Endothelial cell of umbilical vein (primary cell): ENCODE results near the gene COG6. TPM values are rescaled to one million over a fixed set of nuclear protein-coding genes. Genes with fewer than 3 reads are reported as not detected.

Source experiments
- BruUV-seq: library from RNA; stranded (reverse); fragments of 400-500 nt; replicated peaks from 2 replicates; lab custom pipeline; 2021; lab: Mats Ljungman, UMichigan
- CTCF ChIA-PET: fragments of 300-600, 350-600 bp; sonication (Branson Sonifier 250); formaldehyde crosslinking; loops from one replicate; lab custom pipeline; 2021; ENCODE audit warnings: antibody characterized with exemption, inconsistent platforms; lab: Charles Lee
- POLR2A ChIA-PET: fragments of 300-600, 350-600 bp; sonication (Branson Sonifier 250); formaldehyde crosslinking; loops from one replicate; lab custom pipeline; 2021; ENCODE audit warnings: antibody characterized with exemption, inconsistent platforms; lab: Charles Lee
- DNase-seq: peaks from one replicate; pipeline ENCODE4 v3.0.0-alpha.2; 2011; ENCODE audit warnings: low read depth, low spot score
- FAIRE-seq: peaks from 2 replicates; lab custom pipeline; 2011; peaks lifted over from hg19 to GRCh38; lab: Jason Lieb, UNC
- H2AFZ ChIP-seq: 2 replicates; pipeline ENCODE4 v1.6.0; 2012; ENCODE audit warnings: low read depth, low read length, control low read depth, inconsistent platforms
- H3K27ac ChIP-seq: 2 replicates; pipeline ENCODE4 v1.5.1; 2011; ENCODE audit warnings: low read depth, mild to moderate bottlenecking, control low read depth, low read length, moderate library complexity; ENCODE audit not compliant: insufficient read depth
- H3K27me3 ChIP-seq, 2 experiments: 2 replicates each; pipeline versions ENCODE4 v1.6.0 to v1.6.1; 2011; ENCODE audit warnings: low read length in 2 of 2, mixed read lengths in 1 of 2; ENCODE audit not compliant: control insufficient read depth in 2 of 2, insufficient read depth in 2 of 2
- H3K36me3 ChIP-seq, 2 experiments: 2 replicates in 1 of 2; 3 replicates in 1 of 2; pipeline ENCODE4 v1.5.1; 2011; ENCODE audit warnings: low read length in 2 of 2, mild to moderate bottlenecking in 1 of 2, moderate library complexity in 1 of 2; ENCODE audit not compliant: control insufficient read depth in 2 of 2, insufficient read depth in 2 of 2; ENCODE audit errors: extremely low read depth in 1 of 2
- H3K4me1 ChIP-seq: 3 replicates; pipeline ENCODE4 v1.5.1; 2011; ENCODE audit warnings: mild to moderate bottlenecking, low read length; ENCODE audit not compliant: control insufficient read depth, insufficient read depth; ENCODE audit errors: extremely low read depth
- H3K4me2 ChIP-seq: 2 replicates; pipeline ENCODE4 v1.6.1; 2011; ENCODE audit warnings: low read length, control low read depth, mixed read lengths; ENCODE audit not compliant: insufficient read depth
- H3K4me3 ChIP-seq, 3 experiments: fragments of 200-600 bp in 1 of 3; sonication (generic), shearing (Covaris generic) in 1 of 3; replicated peaks in 1 of 3; 2 replicates each; pipeline ENCODE4 v1.5.1; 2011 to 2016; ENCODE audit warnings: control low read depth in 3 of 3, low read length in 3 of 3, mild to moderate bottlenecking in 2 of 3, inconsistent platforms in 1 of 3, low read depth in 1 of 3, moderate library complexity in 1 of 3; ENCODE audit not compliant: insufficient read depth in 1 of 3
- H3K79me2 ChIP-seq: 2 replicates; pipeline ENCODE4 v1.6.0; 2012; ENCODE audit warnings: low read length, inconsistent platforms; ENCODE audit not compliant: control insufficient read depth, insufficient read depth
- H3K9ac ChIP-seq: replicated peaks from 2 replicates; pipeline ENCODE3; 2011; ENCODE audit warnings: low read length, control low read depth; ENCODE audit not compliant: insufficient read depth; ENCODE audit errors: extremely low read depth
- H3K9me1 ChIP-seq: replicated peaks from 3 replicates; pipeline ENCODE4 v1.6.0; 2011; ENCODE audit warnings: mild to moderate bottlenecking, low read length; ENCODE audit not compliant: control insufficient read depth, insufficient read depth; ENCODE audit errors: extremely low read depth
- H3K9me3 ChIP-seq: replicated peaks from 2 replicates; pipeline ENCODE4 v1.5.1; 2012; ENCODE audit warnings: low read length, inconsistent platforms; ENCODE audit not compliant: control insufficient read depth, insufficient read depth
- H4K20me1 ChIP-seq: replicated peaks from 2 replicates; pipeline ENCODE3; 2011; ENCODE audit warnings: mild to moderate bottlenecking, low read length; ENCODE audit not compliant: control insufficient read depth, insufficient read depth; ENCODE audit errors: extremely low read depth
- EZH2 ChIP-seq: IDR thresholded peaks from 2 replicates; pipeline ENCODE4 v1.6.1; 2012; ENCODE audit warnings: borderline replicate concordance, low read depth, mild to moderate bottlenecking, moderate library complexity, low read length, inconsistent platforms; ENCODE audit not compliant: severe bottlenecking
- JUN ChIP-seq: IDR thresholded peaks from 2 replicates; pipeline ENCODE4 v1.6.1; 2011; ENCODE audit warnings: borderline replicate concordance, low read depth; ENCODE audit not compliant: insufficient read length, insufficient read depth
- MAX ChIP-seq: IDR thresholded peaks from 2 replicates; pipeline ENCODE4 v1.6.1; 2011; ENCODE audit not compliant: insufficient read depth, insufficient read length
- POLR2A ChIP-seq: IDR thresholded peaks from 2 replicates; pipeline ENCODE4 v1.6.1; 2012; ENCODE audit warnings: low read depth, mild to moderate bottlenecking, control low read depth, low read length
- POLR2AphosphoS5 ChIP-seq: IDR thresholded peaks from 2 replicates; pipeline ENCODE4 v1.6.1; 2012; ENCODE audit warnings: low read depth, mild to moderate bottlenecking, control low read depth, low read length, moderate library complexity; ENCODE audit not compliant: insufficient read depth
- dilution Hi-C: fragments of 300-500 bp; cut with MboI; formaldehyde crosslinking; loops from one replicate; pipeline ENCODE4 v1.15.0; 2019; ENCODE audit warnings: low sequenced_read_pairs; ENCODE audit not compliant: extremely low pct_ligation_motif_present
- intact Hi-C: fragments of 100-400 bp; cut with micrococcal nuclease; formaldehyde crosslinking; loops from one replicate; pipeline ENCODE4 v1.10.0; 2022
- microRNA-seq: library from miRNA; unstranded; fragments of <30 nt; microRNA quantifications from one replicate; pipeline ENCODE4 v1.2.0, GENCODE V29; 2021; ENCODE audit warnings: borderline number of aligned reads, borderline replicate concordance
- polyA plus RNA-seq, 4 experiments: library from polyadenylated mRNA; depleted of rRNA in 3 of 4; stranded (reverse) in 3 of 4; unstranded in 1 of 4; fragments of >200 nt; gene quantifications; 2 replicates each; pipeline versions ENCODE4 v1.2.1 to v1.2.3, GENCODE V29; 2011 to 2012; ENCODE audit warnings: missing spikeins in 1 of 4
- small RNA-seq: library from RNA; depleted of rRNA; stranded (forward); fragments of <200 nt; gene quantifications from one replicate; pipeline ENCODE3, GENCODE V24; 2012; ENCODE audit warnings: low replicate concordance, low read depth; ENCODE audit not compliant: insufficient read depth, insufficient read length
- total RNA-seq: library from RNA; stranded (reverse); gene quantifications from 2 replicates; pipeline ENCODE4 v1.2.3, GENCODE V29; 2021

The COG6 gene
- total and polyA plus RNA-seq, 2 donors (not counting 3 experiments of a cell fraction or from before 2014, with no cell fraction given), result 12.1 to 41.1 TPM

- Histone ChIP-seq H3K9ac (no peak overlapping the region), H3K4me1 (peaks cover 30% of the 10 kb centered on the region), H3K36me3 (no peaks in the 10 kb centered on the region), H4K20me1 (no peaks in the 10 kb centered on the region), H3K4me2 (no peak overlapping the region), H3K9me3 (no peaks in the 10 kb centered on the region), H3K79me2 (no peaks in the 10 kb centered on the region), H3K27me3 (no peaks in the 10 kb centered on the region), H3K4me3 (no peak overlapping the region), H3K9me1 (no peaks in the 10 kb centered on the region), H2AFZ (no peak overlapping the region), H3K27ac (no peak overlapping the region)
- DNase-seq (no peak), FAIRE-seq (no peak)
- dilution Hi-C loops (no loop called here), intact Hi-C loops (loop anchor here (5.0 to 10.0 kb wide), 3 partner anchors 715 to 878 kb away; partner anchors contain the start of gene FOXO1)
- TF ChIP-seq POLR2A, result no peak
- no peak for TF ChIP-seq MAX
- no peak for TF ChIP-seq JUN
- no peak for TF ChIP-seq POLR2AphosphoS5
- no peak for TF ChIP-seq EZH2
- no TSS peak for BruUV-seq
- POLR2A ChIA-PET, result no interaction called here
- CTCF ChIA-PET, result no interaction called here
These were observed 134.0 kb downstream of the COG6 start for GRCh38 chr13:39789451-39789850.

Small RNA genes within 50 kb of the gene (microRNA-seq; reads per million reads assigned to microRNA genes)
- not detected for gene MIR4305

Small RNA genes within 50 kb of the gene (small RNA-seq; reads per million reads assigned to genes)
- gene MIR4305 (not detected), gene RNY4P14 (not detected)

Other genes with a start within 250 kb of the COG6 start
- 16.6 and 17.5 TPM in 2 replicates for gene LHFPL6, start 52.5 kb upstream of the COG6 start, total RNA-seq
- gene LHFPL6, start 52.5 kb upstream of the COG6 start, polyA plus RNA-seq, result 13.1 and 19.4 TPM in 2 replicates